Stimulated activated CD8-positive, alpha-beta memory T cell treated with anti-CD3 and anti-CD28 coated beads, Interleukin-7, amount 100 ng/mL, for 1 hour (primary cell): Measurements from ENCODE around the gene EHD4.

Source experiments
- DNase-seq, 2 donors: peaks; one replicate each; pipeline ENCODE4 v3.0.0-alpha.2; 2020; ENCODE audit warnings: low read depth in 2 of 2

Gene EHD4

DNA sequence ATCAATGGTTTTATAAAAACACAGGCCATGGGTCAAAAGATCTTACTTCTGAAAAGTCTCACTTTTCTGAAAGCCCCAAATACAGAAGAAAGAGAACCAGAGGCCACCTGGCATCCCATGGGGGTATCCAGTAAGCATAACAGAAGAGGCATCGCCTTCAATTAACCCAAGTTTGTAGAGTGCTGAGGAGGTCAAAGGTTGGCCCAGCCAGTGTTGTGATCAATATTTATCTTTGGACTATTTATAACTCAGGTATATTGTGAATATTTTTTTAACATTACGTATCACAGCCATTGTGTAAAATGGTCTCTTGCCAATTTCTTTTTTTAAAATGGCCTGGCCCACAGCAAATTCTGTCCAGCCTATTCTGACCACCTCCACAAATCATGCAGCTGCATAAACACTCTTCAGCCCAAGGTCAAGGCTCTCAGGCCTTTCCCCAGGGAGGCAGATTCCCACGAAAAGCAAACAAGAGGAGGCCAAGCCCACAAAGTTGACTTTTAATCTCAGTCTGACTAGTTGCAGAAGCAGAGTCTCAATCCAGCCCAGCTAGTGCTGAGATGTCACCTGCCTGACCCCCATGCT, 52.3 kb downstream of the EHD4 start:
- no peak for DNase-seq

DNA sequence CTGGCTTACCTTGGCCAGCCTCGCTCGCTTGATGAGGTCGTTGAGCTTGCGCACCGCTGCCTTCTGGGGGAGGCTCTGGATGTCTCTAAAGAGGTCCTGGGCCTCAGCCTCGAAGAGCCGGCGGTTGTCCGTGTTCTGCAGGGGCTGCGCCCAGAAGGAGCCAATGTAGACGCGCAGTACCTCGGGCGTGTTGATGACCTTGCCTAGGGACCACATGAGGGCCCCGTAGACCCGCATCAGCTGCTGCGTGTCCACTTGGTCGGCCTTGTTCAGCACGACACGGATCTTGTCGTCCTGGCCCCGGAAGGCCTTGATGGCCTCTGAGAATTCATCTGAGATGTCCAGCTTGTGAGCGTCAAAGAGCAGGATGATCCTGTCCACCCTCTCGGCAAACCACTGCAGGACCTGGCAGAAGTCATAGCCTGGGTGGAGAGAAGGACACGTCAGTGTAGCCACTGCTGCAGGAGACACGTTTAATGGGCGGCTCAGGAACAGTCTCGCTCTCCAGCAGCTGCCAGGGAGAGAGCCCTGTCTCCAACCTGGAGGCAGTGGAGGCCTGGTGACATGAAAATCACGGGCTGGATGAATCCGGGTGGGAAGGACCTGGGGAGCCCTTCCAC, 53.0 kb downstream of the EHD4 start:
- DNase-seq, result no peak

DNA sequence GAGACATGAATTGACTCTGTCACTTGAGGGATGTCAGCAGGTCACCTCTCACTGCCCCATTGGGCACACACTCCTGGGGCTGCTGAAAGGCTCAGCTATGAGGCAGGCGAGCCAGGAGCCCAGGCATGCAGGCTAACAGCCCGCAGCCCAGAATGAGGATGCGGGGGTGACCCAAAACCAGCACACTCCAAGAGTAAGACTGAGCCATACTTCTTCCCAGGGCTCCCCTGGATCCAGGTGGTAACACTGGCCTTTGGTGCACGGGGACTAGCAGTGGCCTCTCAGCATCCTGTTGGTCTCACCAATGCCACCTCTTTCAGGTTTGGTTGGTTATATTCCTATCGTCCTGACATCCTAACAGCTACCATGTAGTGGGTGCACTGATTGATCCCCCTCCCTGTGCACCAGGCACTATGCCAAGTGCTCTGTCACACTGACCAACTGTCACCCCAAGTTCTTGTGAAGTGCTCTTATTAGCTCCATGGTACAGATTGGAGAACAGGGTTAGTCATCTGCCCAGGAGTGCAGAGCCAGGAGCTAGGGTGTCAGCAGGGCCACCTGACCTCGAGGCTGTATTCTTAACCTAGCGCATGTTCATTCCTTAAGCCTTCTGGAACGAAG, 53.7 kb downstream of the EHD4 start:
- DNase-seq, result no peak

DNA sequence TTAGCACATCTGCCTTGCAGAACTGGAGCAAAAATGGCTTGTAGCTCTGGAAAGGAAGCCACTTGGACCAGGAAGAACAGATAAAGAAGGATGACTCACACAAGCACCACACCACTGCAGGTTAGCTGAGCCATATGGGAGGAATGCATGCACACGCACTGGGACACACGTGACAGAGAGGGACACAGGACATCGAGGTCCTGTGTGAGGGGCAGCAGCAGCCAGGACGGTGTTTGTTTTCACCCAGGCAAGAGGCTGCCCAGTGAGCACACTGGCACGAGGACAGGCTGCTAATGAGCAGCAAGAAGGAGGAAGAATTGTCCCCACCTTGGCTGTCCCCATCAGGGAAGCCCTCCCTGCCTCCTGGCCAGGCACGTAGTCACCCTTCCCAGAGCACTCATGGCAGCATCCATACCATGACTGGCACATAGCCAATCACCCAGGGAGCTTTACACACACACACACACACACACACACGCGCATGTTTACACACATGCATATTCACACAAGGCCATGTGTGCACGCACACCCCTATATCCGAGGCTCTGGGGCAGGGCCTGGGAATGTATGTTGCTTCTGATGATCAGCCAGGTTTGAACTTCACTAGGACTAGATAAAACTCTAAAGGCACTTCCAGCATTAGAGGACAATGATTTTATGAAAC, 54.5 kb downstream of the EHD4 start:
- no peak for DNase-seq

DNA sequence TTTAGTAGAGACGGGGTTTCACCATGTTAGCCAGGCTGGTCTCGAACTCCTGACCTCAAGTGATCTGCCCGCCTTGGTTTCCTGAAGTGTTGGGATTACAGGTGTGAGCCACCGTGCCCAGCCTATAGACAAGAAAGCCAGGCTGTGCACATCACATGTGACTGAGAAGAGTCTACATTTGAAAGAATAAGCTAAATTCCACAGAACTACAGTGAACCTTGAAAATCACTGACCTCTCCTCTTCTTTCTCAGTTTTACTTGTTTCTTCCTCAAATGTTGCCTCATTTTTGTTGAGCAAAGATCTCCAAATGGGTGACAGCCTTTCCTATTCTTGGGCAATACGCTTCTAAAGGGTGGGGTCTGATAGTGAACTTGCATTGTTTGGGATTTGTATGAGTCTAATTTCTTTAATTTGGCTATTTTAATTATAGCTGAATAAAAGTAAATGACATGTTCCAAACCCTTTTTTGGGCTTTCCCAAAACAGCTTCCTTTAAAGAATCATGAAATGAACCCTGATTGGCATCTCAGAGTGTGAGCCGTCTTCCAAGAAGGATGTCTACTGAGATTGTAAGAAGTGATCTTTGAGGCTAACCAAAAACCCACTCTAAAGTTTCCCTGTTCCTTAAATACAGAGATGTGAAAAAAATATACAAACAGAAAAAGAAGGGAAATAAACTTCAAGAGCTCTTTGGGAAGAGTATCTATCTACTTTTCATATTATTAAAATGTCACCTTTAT, 56.9 kb downstream of the EHD4 start:
- no peak for DNase-seq

DNA sequence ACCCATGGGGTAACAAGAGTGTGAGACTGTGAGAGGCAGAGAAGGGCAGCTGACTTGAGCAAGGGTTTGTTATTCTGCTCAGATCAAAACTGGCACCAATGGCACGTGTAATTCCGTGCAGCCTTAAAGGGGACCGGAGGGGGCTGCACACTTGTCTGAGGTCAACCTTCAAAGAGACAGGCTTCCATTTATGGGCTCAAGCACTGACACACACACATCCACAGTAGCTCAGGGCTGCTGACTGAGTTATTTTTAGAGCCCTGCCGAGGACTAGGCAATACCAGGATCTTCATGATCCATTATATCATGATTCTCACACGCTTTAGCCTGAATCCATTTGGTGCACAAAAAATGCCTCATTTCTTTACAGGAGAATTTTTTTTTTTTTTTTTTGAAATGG, 57.9 kb downstream of the EHD4 start:
- no peak for DNase-seq

DNA sequence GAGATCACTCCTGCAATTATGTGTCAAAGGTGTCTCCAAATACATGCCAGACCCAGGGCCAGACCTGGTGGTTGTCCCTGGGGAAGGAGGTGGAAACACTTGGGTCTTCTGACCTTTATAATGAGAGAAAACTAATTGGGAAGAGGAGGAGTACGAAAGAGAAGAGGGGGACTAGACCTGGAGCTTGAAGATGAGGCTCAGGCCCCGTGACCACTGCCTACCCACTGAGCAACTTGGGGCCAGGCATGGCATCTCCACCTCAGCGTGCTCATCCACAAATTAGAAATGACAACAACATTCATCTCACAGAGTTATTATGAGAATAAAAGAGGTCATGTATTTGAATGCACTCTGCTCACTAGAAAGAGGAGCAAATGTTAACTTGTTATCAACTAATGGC, 59.1 kb downstream of the EHD4 start:
- DNase-seq, result no peak

DNA sequence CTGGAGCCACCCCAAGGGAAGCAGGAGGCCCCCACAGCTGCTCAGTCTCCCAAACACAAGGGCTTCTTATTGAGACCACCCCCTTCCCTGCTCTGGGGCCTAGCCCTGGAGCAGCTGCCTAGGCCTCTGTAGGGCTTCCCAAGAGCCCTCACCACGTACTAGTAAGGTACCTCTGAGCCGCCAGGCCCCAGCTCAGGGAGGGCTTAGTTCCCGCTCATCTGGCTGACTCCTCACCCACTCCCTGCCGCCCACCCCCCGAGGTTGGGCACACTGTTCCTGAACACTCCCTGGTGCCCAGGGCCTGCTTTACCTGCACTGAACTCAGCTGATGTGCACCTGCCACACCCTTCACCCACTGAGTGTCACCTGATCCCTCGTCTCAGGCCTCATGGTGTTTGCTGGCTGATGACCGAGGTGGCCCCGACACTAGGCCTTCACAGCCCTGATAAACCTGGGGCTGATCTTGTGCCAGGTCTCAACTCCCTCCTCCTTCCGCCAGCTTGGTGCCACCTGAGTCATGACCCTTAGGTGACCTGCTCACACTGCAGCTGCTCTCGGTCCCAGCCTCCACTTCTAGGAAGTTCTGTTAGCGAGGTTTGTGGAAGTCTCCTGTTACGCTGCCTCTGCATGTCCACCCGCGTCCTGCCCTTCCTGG, 60.5 kb downstream of the EHD4 start:
- no peak for DNase-seq

DNA sequence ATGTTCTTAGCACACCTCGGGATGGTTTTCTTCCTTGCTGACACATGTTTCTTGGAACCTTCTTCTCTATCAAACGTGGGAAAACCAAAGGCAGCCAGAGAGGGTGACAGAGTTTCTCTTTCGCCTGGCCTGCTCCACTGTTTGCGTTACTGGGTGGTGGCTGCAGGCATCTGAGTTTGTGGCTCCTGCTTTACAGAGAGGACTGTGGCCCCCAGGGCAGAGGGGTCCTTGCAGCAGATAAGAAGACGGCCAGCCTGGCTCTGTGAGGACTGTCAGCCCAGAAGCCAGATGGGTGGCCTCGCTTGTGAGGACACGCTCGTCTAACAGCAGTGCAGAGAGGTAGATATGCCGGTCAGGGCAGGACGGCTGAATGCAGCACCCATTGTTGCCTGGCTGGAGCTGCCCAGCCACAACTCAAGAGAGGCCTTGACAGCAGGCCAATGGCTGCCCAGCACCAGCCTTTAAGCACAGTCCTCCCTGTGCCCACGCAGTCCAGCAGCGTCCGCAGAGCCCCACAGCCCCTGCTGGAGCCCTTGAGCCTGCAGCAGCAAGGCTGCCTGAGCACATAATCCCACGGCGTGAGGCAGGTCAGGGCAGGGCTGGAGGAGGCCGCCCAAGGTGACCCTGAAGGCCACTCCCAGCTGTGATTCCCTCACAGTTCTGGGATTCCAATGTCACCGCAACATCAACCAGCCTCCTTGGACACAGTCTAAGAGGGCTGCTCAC, 63.5 kb downstream of the EHD4 start:
- no peak for DNase-seq

DNA sequence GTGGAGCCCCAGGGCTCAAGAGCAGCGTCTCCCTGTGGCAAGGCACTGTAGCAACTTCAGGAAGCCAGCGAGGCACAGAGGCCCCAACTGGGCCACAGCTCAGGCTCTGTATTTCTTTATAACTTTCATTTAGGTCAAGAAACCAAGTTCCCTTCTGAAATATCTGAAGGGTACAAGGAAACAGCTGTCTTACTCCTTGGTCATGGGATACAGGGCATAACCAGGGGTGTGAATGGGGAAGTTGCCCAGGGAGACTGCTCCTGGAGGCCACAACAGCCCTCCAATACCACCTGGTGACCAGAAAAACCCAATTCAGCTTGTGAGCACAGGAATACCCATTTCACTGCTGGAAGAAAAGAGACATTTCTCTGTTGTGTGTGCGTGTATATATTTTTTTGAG, 65.2 kb downstream of the EHD4 start:
- no peak for DNase-seq

DNA sequence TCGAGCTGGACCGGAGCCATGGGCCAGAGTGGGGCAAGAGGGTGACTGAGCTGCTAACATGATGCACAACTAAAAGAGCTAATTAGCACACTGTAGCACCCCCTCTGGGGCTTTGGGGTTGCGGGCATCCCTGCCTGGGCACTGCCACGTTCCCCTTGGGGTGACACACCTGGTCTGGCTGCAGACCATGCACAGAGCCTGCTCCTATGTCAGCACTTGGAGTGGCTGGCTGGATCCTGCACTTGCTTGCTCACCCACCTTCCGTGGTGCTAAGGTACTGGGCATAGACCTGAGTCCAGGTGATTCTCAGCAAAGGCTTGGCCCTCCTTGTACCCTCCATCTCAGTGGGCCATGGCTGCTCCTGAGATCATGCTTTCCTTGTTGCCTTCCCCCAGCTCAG, 65.7 kb downstream of the EHD4 start:
- no peak for DNase-seq

DNA sequence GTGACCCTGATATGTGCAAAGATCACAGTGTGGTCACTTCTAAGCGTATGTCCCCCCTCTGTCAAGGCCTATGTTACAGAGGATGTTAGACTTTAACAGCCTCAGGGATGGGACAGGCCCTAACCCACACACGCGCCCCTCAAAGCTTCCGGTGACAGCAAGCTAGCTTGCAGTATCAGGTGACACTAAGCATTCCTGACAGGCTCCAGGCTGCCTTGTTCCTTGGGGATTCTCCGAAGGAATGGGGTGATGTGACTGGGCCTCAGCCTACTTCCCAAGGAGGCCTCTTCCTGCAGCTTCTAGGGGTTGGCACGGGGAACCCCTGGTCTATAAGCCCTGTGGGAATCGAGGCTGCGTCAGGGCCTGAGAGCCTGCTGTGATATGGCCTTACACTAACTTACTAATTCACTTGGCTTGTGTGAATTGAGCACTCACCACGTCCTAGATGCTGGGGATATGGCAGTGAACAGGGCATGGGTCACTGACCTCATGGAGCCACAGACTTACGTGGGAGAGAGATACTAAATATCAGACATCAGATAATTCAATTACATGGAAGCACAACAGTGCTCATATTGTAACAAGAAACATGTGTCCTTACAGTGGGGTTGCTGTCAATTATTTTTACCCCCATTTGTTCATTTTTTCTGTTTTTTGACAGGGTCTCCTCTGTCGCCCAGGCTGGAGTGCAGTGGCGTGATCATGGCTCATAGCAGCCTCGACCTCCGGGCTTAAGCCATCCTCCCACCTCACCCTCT, 67.1 kb downstream of the EHD4 start:
- DNase-seq, result no peak

DNA sequence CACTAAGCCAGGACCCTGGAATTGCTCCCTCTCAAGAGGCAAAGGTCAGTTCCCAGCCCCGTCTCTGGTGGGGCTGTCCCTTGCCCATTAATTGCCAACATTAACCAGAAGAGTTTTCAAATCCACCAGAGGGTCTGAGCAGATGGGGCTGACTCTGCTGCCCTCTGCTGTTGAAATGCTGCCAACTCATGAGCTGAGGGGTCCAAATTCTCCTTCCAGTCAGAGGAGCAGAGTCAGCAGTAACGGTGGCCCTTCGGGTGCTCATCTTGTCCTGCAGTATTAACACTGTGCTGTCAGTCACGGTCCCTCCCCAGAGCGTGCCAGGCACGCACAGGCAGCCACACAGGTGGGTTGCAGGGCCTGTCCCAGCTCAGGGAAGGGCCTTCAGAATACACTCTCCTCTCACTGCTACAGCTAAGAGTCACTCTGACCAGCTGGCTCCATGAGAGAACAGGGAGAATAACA, 67.8 kb downstream of the EHD4 start:
- DNase-seq, result peak; percentile 60 to 64

DNA sequence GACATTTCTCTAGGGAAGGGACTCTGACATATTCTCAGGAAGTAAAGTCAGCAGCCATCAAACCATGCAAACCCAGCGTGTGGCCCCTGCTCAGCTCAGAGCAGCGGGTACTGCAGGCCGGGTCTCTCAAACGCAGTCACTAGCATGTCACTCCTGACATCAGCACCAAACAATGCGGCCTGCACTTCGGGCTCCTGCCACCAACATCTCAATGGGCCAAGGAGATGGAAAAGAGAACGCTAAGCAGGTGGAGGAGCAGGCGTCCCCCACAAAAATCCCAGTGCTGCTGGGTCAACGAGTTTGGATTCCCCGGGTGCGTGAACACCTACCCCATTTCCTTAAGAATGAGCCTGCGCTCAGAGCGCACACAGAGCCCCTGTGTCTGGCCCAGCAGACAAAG, 68.6 kb downstream of the EHD4 start:
- DNase-seq, result no peak

DNA sequence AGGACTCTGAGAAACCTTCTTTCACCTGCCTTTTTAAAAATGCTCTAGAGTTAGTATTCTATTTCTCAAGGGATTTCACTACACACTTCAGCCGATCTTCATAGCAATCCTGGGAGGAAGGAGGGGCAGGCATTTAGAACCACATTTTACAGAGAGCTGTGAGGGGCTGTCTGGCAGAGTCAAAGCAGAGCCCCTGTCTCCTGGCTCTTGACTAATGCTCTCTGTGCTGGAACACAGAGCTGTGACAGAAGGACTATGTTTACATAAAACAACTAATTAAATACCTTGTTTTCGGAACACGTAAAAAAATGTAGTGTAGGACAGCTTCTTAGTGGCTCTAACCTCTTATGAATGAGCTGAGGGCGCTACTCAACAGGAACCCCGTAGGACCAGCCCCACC, 70.9 kb downstream of the EHD4 start:
- DNase-seq, result no peak

DNA sequence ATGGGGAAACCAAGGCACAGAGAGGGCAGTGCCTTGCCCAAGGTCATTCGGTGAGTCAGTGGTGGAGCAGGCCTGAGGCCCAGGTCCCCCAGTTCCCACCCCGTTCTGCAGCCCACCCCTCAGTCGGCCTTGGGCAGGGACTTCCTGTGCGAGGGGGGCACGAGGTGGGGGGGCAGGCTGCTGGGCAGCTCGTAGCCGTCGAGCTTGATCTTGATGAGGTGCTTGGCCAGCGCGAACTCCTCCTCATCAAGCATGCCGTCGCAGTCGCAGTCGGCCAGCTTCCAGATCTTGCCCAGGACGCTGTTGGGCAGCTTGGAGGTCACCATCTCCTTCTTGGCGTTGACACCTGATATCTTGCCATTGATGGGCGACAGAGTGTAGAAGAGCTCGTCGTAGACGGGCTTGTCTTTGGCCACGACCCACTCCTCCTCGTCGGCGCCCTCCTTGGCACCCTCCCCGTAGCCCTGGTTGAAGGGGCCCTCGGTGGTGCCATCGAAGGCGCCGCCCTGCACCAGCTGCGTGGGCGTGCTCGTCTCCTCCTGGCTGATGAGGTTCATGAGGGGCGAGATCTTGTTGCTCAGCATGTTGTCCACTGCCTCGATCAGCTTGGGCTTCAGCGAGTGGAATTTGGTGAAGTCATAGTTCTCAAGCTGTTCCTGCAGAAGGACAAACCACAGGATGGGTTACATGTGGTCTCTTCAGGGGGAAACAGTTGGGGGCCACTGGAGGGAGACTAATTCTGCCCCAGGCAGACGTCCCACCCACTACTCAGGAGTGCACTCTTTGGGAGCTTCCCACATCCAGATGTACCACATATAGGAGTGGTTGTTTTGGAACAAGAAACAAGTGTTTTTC, 71.6 kb downstream of the EHD4 start:
- DNase-seq, result no peak

DNA sequence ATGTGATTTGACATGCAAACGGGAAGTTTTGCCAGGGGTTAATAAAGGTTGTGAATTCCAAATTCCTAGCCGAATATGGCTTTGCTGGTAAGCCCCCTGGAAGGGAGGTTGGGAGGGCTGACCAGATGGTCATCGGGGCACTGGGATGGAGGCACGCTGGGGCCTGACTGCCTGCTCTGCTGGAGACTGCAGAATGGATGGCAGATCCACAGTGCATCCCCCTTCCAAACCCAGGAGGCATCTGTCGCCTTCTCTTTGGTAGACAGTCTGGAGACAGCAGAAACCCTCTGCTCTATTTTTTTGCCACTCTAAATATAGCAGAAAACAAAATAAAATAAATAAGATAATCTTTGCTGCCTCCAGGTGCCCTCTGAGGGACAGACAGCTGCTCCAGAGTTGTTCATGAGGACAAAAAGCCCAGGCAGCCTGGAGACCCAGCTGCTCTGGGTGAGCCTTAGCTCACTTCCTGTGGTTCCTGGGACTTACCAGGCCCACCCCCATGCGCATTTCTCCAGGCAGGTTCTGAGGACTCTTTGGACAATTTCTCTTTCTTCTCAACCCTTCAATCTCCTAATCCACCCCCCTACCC, 72.4 kb downstream of the EHD4 start:
- no peak for DNase-seq

DNA sequence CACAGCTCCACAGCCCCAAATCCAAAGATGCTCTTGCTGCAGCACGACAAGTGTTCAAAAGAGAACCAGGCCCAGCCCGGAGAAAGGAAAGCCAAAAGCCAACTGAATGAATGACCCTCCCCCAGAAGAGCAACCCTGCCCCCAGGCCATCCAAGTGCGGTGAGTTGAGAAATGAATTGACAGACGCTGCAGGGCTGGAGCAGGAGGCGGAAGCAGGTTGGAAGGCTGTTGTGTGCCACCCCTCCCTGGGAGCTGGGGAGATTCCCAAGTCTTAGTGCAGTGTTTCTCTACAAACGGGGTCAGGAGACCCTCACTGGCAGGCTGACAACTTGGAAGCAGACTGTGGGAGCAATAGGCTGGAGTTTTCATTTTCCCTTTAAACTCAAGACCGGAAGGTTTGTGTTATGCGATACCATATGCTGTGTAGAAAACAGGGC, 75.0 kb downstream of the EHD4 start:
- no peak for DNase-seq

DNA sequence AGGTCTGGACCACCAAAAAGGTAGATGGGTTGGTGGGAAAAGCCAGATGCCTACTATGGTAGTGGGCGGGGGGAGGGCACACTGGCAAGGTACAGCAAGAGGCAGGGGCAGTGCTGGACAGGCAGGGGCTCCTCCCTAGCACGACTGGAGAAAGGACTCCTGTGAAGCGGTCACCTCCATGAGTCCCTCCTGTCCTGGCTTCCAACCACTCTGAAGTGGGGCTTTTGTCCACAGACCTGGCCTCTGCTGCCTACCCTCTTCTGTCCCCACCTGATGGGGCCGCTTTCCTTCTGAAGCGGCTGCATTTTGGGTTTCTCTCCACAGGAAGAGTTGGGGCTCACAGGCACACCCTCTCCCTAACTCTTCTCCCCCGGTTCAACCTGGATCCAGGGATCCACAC, 75.8 kb downstream of the EHD4 start:
- no peak for DNase-seq
